ENCODE results near the gene FRMD4A.

FRMD4A gene

DNA sequence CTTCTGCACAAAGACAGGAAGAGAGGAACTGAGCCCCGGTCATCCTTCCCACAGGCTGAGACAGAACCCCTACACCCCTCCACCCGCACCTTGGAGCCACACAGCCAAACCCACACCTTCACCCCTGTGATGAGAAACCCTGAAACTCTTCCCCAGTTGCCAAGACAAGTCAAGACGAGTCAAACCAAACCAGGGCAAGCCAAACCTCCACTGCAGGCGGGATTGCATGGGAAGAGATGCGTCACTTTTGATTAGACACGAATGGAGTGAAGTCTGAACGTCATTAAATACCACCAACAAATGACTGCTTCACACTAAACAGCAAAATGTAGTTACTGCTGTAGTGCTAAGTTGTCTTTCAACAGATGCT lies 670.2 kb downstream of the FRMD4A start:
- H3K4me3 ChIP-seq (ENCODE audit: control insufficient read depth, low read depth, low read length): no peak overlapping the region
- DNase-seq (ENCODE audit: low read depth): peak; percentile 44
- TF ChIP-seq CTCF (conservative IDR thresholded peaks at IDR 0.05; ENCODE audit: control insufficient read depth, insufficient read depth, low read depth, low read length): no peak

GRCh38 chr10:13659887-13660550 lies 670.7 kb downstream of the FRMD4A start:
- H3K4me3 ChIP-seq (ENCODE audit: control insufficient read depth, low read depth, low read length): no peak overlapping the region
- peak; percentile 93 for TF ChIP-seq CTCF (conservative IDR thresholded peaks at IDR 0.05; ENCODE audit: control insufficient read depth, insufficient read depth, low read depth, low read length)
- DNase-seq (ENCODE audit: low read depth): peak; percentile 59

- TF ChIP-seq CTCF (conservative IDR thresholded peaks at IDR 0.05; ENCODE audit: control insufficient read depth, insufficient read depth, low read depth, low read length): no peak
- no peak overlapping the region for H3K4me3 ChIP-seq (ENCODE audit: control insufficient read depth, low read depth, low read length)
- DNase-seq (ENCODE audit: low read depth): no peak
Observed at GRCh38 chr10:13658871-13659685, 671.6 kb downstream of the FRMD4A start.

- DNase-seq (ENCODE audit: low read depth): no peak
- no peak for TF ChIP-seq CTCF (conservative IDR thresholded peaks at IDR 0.05; ENCODE audit: control insufficient read depth, insufficient read depth, low read depth, low read length)
Observed at GRCh38 chr10:13658264-13658663, 672.5 kb downstream of the FRMD4A start.

DNA sequence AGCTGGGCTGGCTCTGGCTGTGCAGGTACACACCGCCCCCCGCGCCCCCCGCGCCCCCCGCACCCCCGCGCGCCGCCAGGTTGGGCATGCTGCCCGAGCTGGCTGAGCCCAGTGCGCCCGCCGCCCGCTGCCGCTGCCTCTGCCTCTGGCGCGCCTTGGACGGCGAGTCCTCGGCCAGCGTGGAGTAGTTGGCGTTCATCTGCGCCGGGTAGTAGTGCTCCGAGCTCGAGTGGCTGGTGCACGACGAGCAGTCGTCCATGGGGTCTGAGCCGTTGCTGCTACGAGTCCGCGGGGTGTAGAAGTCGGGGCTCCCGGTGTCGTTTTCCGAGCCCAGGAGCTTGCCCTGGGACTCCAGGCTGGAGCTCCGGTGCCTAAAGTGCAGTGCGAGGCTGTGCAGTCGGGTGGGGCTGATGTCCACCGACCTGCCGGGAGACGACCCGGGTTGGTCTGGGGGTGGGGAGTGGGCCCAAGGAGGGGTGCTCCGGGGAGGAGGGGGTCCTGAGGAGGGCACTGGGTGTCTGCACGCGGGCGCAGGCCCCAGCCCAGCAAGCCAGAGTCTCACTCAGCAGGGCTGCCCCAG lies 673.5 kb downstream of the FRMD4A start:
- H3K4me3 ChIP-seq (ENCODE audit: control insufficient read depth, low read depth, low read length): no peak overlapping the region
- no peak for TF ChIP-seq CTCF (conservative IDR thresholded peaks at IDR 0.05; ENCODE audit: control insufficient read depth, insufficient read depth, low read depth, low read length)
- DNase-seq (ENCODE audit: low read depth): no peak

More at GRCh38 chr10:13658264-13658663, 672.5 kb downstream of the FRMD4A start:
- no peak overlapping the region for H3K4me3 ChIP-seq (ENCODE audit: control insufficient read depth, low read depth, low read length)

- no peak for TF ChIP-seq CTCF (conservative IDR thresholded peaks at IDR 0.05; ENCODE audit: control insufficient read depth, insufficient read depth, low read depth, low read length)
- no peak for DNase-seq (ENCODE audit: low read depth)
- no peak overlapping the region for H3K4me3 ChIP-seq (ENCODE audit: control insufficient read depth, low read depth, low read length)
Observed at GRCh38 chr10:13656337-13657100, 674.2 kb downstream of the FRMD4A start.
